Measurements from ENCODE around the gene MCHR1.

Gene MCHR1

DNA sequence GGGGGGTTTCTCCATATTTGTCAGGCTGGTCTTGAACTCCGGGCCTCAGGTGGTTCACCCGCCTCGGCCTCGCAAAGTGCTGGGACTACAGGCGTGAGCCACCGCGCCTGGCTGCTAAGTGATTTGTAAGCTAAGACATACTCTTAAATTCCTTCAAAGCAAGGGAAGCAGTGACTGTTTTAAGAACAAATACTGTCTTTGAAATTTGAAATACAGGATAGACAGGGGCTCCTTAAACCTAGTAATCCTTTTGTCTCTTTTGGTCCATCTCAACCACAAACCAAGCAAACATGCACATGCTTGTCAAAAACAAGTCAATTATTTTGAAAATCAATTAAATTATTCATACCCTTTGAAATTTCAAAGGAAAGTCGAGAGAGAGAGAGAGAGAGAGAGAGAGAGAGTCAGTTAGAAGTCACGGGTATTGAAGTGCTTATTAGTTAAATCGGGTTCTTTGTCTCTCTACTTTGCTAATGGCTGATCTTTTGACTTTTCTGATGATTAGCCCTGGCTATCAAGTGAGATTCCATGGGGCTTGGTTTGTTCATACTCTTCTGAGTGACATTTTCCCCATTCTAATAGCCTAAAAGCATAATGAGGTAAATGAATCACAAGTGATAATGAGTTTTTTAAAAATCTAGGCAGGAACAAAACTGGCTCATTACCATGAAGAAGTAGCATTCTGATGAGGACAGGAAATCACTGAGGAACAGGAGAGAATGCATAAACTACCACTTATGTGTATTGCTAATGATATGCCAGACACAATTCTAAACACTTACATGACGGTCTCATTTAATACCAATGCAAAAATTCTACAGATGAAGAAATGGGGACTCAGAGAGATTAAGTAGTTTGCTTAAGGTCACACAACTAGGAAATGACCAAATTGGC lies 48.0 kb downstream of the MCHR1 start:
- DNase-seq (ENCODE audit: low spot score): no peak

DNA sequence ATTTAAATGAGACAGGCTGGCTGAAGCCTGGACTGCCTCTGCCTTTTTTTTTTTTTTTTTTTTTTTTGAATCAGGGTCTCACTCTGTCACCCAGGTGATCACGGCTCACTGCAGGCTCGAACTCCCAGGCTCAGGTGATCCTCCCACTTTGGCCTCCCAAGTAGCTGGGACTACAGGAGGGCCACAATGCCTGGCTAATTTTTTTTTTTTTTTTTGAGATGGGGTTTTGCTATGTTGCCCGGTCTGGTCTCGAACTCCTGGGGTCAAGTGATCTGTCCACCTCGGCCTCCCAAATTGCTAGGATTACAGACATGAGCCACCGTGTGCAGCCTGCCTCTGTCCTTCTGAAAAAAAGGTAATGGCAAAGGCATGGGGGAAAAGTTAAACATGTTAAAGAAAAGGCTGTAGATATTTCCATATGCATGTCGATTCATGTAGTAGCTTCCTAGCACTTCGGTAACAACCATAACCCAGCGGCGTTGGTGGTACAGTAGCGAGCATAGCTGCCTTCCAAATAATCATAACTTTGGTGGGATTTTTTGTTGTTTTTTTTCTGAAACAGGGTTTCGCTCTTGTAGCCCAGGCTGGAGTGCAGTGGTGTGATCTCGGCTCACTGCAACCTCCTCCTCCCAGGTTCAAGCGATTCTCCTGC lies 48.8 kb downstream of the MCHR1 start:
- DNase-seq (ENCODE audit: low spot score): no peak

DNA sequence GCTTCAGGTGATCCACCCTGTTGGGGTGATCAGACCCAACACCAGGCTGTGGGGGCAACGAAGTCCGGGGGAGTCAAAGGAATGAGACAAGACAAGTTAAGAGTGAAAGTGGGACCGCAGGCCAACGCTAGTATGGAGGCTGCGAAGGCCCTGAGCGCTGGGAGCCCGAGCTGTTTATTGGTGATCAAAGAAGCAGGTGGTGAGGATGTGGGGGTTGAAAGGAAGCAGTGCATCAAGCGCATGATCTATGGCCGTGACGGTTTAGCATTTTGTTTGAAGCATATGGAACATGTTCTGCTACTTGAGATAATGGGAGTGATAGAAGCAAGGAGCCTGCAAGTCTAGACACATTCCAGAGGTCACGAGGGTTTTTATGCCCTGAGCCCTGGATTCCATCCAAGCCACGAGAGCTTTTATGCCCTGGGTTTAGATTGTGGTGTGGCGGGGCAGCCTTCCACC lies 49.5 kb downstream of the MCHR1 start:
- peak; percentile 42 for DNase-seq (ENCODE audit: low spot score)

DNA sequence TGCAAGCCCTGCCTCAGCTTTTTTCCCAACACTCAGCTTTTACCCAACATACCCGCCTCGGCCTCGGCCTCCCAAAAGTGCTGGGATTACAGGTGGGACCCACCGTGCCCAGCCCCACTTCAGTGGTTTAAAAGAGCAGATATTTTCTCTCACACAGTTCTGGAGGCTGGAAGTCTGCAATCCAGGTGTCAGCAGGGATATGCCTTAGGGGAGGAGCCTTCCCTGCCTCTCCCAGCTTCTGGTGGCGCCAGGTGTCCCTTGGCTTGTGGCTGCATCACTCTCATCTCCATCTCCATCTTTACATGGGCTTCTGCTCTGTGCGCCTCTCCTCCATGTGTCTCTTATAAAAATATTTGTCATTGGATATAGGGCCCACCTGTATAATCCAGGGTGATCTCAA lies 50.0 kb downstream of the MCHR1 start:
- DNase-seq (ENCODE audit: low spot score): no peak

Data from kidney tubule cell (primary cell).